ENCODE results near the gene GALR3. TPM values are rescaled to one million over a fixed set of nuclear protein-coding genes. Genes with fewer than 3 reads are reported as not detected.
A peak's percentile ranks its signal among the peaks of the same experiment; 100 is the strongest.

The GALR3 gene
- total and polyA plus RNA-seq, 2 of the 4 experiments (the other 2 are of a cell fraction) = not detected

DNA sequence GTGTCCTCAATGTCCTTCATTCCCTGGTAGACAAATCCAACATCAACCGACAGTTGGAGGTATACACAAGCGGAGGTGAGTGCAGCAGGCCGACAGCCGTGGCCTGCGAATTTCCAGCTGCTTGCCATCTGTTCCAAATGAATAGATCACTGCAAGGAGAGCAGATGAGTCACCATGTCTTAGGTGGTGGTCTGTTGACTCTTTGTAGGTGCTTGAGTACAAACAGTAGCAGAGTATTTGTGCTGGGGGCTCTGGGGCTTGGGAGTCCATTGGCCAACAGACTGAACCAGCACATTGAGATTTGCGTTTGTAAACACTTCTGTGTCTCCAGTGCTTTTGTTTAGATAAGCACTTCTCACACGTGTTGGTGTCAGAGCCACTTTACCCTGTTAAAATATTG lies 47.1 kb downstream of the GALR3 start:
- Histone ChIP-seq H3K9me3 (ENCODE audit: control insufficient read depth, insufficient read depth, low read length) (no peaks in the 10 kb centered on the region), H3K4me2 (ENCODE audit: low read depth, low read length) (no peak overlapping the region), H3K23ac (ENCODE audit: low read depth, low read length) (no peak overlapping the region), H4K5ac (ENCODE audit: low read depth, low read length) (no peak overlapping the region), H4K91ac (ENCODE audit: insufficient read depth, low read depth, low read length) (no peak overlapping the region), H3K18ac (ENCODE audit: low read depth, low read length) (no peak overlapping the region), H3K9ac (ENCODE audit: low read depth, low read length) (no peak overlapping the region), H3K14ac (replicated peaks; ENCODE audit: low read depth, low read length) (no peak overlapping the region), H2BK20ac (ENCODE audit: low read depth, low read length) (no peak overlapping the region), H3K4ac (ENCODE audit: low read depth, low read length) (no peak overlapping the region), H4K8ac (ENCODE audit: low read depth in 2 of 2, low read length in 2 of 2) (no peak overlapping the region), H2BK15ac (ENCODE audit: low read depth, low read length) (no peak overlapping the region), H3K36me3 (ENCODE audit: control insufficient read depth, insufficient read depth, low read length) (peaks cover 52% of the 10 kb centered on the region), H3K27me3 (ENCODE audit: control insufficient read depth, insufficient read depth, low read length) (no peaks in the 10 kb centered on the region), H3K4me1 (ENCODE audit: control insufficient read depth, insufficient read depth, low read length) (no peaks in the 10 kb centered on the region), H3K27ac (ENCODE audit: insufficient read depth, low read length) (no peak overlapping the region), H2BK120ac (ENCODE audit: low read depth, low read length) (no peak overlapping the region), H2AFZ (replicated peaks; ENCODE audit: low read length, poor library complexity) (no peak overlapping the region), H3K9me1 (ENCODE audit: insufficient read depth, low read length) (peaks cover 8% of the 10 kb centered on the region; the same call in 1 of the 2 replicates), H2AK5ac (ENCODE audit: low read depth, low read length) (no peak overlapping the region), H3K4me3 (ENCODE audit: insufficient read depth, low read depth, low read length) (no peak overlapping the region), H2BK5ac (ENCODE audit: low read depth, low read length, poor library complexity, severe bottlenecking) (no peak overlapping the region), H2AK9ac (replicated peaks; ENCODE audit: low read depth, low read length, poor library complexity) (no peak overlapping the region), H3K79me1 (ENCODE audit: low read depth in 1 of 2, low read length in 2 of 2) (peaks cover 32 to 50% of the 10 kb centered on the region in 2 experiments), H3K56ac (ENCODE audit: extremely low read depth, insufficient read depth, low read length) (no peak overlapping the region), H4K20me1 (ENCODE audit: insufficient read depth, low read length) (peaks cover 15% of the 10 kb centered on the region; the same call in 1 of the 2 replicates)
- WGBS, 2 experiments (ENCODE audit: extremely low coverage in 2 of 2, insufficient read length in 1 of 2) = no CpG with 5 or more reads among the region's 7 CpGs
- in situ Hi-C loops (cut with MboI; ENCODE audit: low sequenced_read_pairs) = no loop called here
- intact Hi-C loops (cut with micrococcal nuclease) = no loop called here
- TF ChIP-seq RCOR1 (IDR thresholded peaks at IDR 0.05; ENCODE audit: insufficient replicate concordance, low read length) = no peak
- dilution Hi-C loops (cut with HindIII; ENCODE audit: low sequenced_read_pairs, unreplicated experiment) = no loop called here
- POLR2A ChIA-PET (ENCODE audit: unreplicated experiment) = no interaction called here
- CTCF ChIA-PET = no interaction called here
- ATAC-seq (ENCODE audit: low read depth) (no peak; the same call in 1 of the 2 replicates), DNase-seq (peak; percentile 59)
- BruUV-seq (replicated peaks) = no TSS peak

Small RNA genes within 50 kb of the gene (microRNA-seq; reads per million reads assigned to microRNA genes)
- 1.1 to 11.4 reads per million in 2 experiments for gene MIR659 (ENCODE audit: insufficient read depth in 1 of 2, insufficient read length in 1 of 2, unreplicated experiment in 1 of 2)

Small RNA genes within 50 kb of the gene (small RNA-seq; reads per million reads assigned to genes)
- 0 to 17.4 (median 4.1) reads per million in 5 experiments for gene MIR659

Other genes with a start within 250 kb of the GALR3 start
- gene LGALS2, start 243.3 kb upstream of the GALR3 start, total RNA-seq (2012; rRNA removed) = not detected in 2 replicates
- gene LGALS2, start 243.3 kb upstream of the GALR3 start, polyA plus RNA-seq (2012; rRNA removed) = not detected in 2 replicates
- 17.2 and 19.7 TPM in 2 replicates for gene GGA1, start 214.5 kb upstream of the GALR3 start, total RNA-seq (2012; rRNA removed)
- 48.5 and 50.4 TPM in 2 replicates for gene GGA1, start 214.5 kb upstream of the GALR3 start, polyA plus RNA-seq (2012; rRNA removed)
- gene SH3BP1, start 183.7 kb upstream of the GALR3 start, total RNA-seq (2012; rRNA removed) = 8.8 and 10.8 TPM in 2 replicates
- gene SH3BP1, start 183.7 kb upstream of the GALR3 start, polyA plus RNA-seq (2012; rRNA removed) = 30.0 and 33.3 TPM in 2 replicates
- 5.4 and 5.6 TPM in 2 replicates for gene PDXP, start 164.7 kb upstream of the GALR3 start, total RNA-seq (2012; rRNA removed)
- 24.1 and 26.5 TPM in 2 replicates for gene PDXP, start 164.7 kb upstream of the GALR3 start, polyA plus RNA-seq (2012; rRNA removed)
- 9,081 and 15,383 TPM in 2 replicates for gene LGALS1, start 147.7 kb upstream of the GALR3 start, total RNA-seq (2012; rRNA removed)
- 11,896 and 18,749 TPM in 2 replicates for gene LGALS1, start 147.7 kb upstream of the GALR3 start, polyA plus RNA-seq (2012; rRNA removed)
- gene NOL12, start 137.0 kb upstream of the GALR3 start, total RNA-seq (2012; rRNA removed) = 16.0 and 29.7 TPM in 2 replicates
- 25.6 and 25.7 TPM in 2 replicates for gene NOL12, start 137.0 kb upstream of the GALR3 start, polyA plus RNA-seq (2012; rRNA removed)
- gene TRIOBP, start 126.3 kb upstream of the GALR3 start, total RNA-seq (2012; rRNA removed) = 46.4 and 47.5 TPM in 2 replicates
- gene TRIOBP, start 126.3 kb upstream of the GALR3 start, polyA plus RNA-seq (2012; rRNA removed) = 65.5 and 69.8 TPM in 2 replicates
- 25.6 and 32.3 TPM in 2 replicates for gene GCAT, start 15.4 kb upstream of the GALR3 start, total RNA-seq (2012; rRNA removed)
- gene GCAT, start 15.4 kb upstream of the GALR3 start, polyA plus RNA-seq (2012; rRNA removed) = 20.6 and 26.2 TPM in 2 replicates
- 18.5 and 20.3 TPM in 2 replicates for gene ANKRD54, start 21.0 kb downstream of the GALR3 start, total RNA-seq (2012; rRNA removed)
- 31.3 and 31.5 TPM in 2 replicates for gene ANKRD54, start 21.0 kb downstream of the GALR3 start, polyA plus RNA-seq (2012; rRNA removed)
- 464 and 593 TPM in 2 replicates for gene EIF3L, start 26.0 kb downstream of the GALR3 start, total RNA-seq (2012; rRNA removed)
- gene EIF3L, start 26.0 kb downstream of the GALR3 start, polyA plus RNA-seq (2012; rRNA removed) = 354 and 391 TPM in 2 replicates
- gene MICALL1, start 82.9 kb downstream of the GALR3 start, total RNA-seq (2012; rRNA removed) = 12.2 and 12.4 TPM in 2 replicates
- gene MICALL1, start 82.9 kb downstream of the GALR3 start, polyA plus RNA-seq (2012; rRNA removed) = 22.3 and 25.3 TPM in 2 replicates
- 0.28 and 0.54 TPM in 2 replicates for gene C22orf23, start 130.2 kb downstream of the GALR3 start, total RNA-seq (2012; rRNA removed)
- 0.39 and 0.50 TPM in 2 replicates for gene C22orf23, start 130.2 kb downstream of the GALR3 start, polyA plus RNA-seq (2012; rRNA removed)
- 26.0 and 68.6 TPM in 2 replicates for gene POLR2F, start 130.3 kb downstream of the GALR3 start, total RNA-seq (2012; rRNA removed)
- 147 and 180 TPM in 2 replicates for gene POLR2F, start 130.3 kb downstream of the GALR3 start, polyA plus RNA-seq (2012; rRNA removed)
- gene SOX10, start 161.2 kb downstream of the GALR3 start, total RNA-seq (2012; rRNA removed) = not detected in 2 replicates
- not detected in 2 replicates for gene SOX10, start 161.2 kb downstream of the GALR3 start, polyA plus RNA-seq (2012; rRNA removed)
- 14.4 and 16.5 TPM in 2 replicates for gene PICK1, start 234.0 kb downstream of the GALR3 start, total RNA-seq (2012; rRNA removed)
- 21.0 and 22.1 TPM in 2 replicates for gene PICK1, start 234.0 kb downstream of the GALR3 start, polyA plus RNA-seq (2012; rRNA removed)

Measured in IMR-90 (cell line).